ENCODE results near the gene NSFL1C. TPM values are rescaled to one million over a fixed set of nuclear protein-coding genes. Genes with fewer than 3 reads are reported as not detected.
A peak's percentile ranks its signal among the peaks of the same experiment; 100 is the strongest.
"Not testable (repeated sequence)": the region's sequence is repeated elsewhere in the genome, so short reads cannot be mapped to it uniquely, and the experiment has no call there.

NSFL1C gene
- 10 to 100 TPM; 82.5 to 96.7 (median 93.7) TPM for polyA plus RNA-seq (ENCODE audit: insufficient read depth in 1 of 5, insufficient read length in 5 of 5, low replicate concordance in 1 of 5)
- long read RNA-seq, donor 1, transcript NSFL1C-207 (2 exons, 624 nt), result minor isoform, 5 of 55 reads
- long read RNA-seq, donor 1, transcript NSFL1C-201 (9 exons, 3,568 nt), result major isoform, 30 of 55 reads
- long read RNA-seq, donor 1, partial matches to known transcripts, result 16 of 55 reads
- long read RNA-seq, donor 1, other reads (novel, unspliced or antisense), result 0 of 55 reads
- long read RNA-seq, donor 2, transcript NSFL1C-201 (9 exons, 3,568 nt), result major isoform, 14 of 22 reads
- long read RNA-seq, donor 2, partial matches to known transcripts, result 0 of 22 reads
- long read RNA-seq, donor 2, other reads (novel, unspliced or antisense), result 8 of 22 reads
- long read RNA-seq, donor 3, transcript NSFL1C-201 (9 exons, 3,568 nt), result major isoform, 10 of 19 reads
- long read RNA-seq, donor 3, partial matches to known transcripts, result 8 of 19 reads
- long read RNA-seq, donor 3, other reads (novel, unspliced or antisense), result 0 of 19 reads
- long read RNA-seq, donor 4, transcript NSFL1C-201 (9 exons, 3,568 nt), result major isoform, 11 of 28 reads
- long read RNA-seq, donor 4, partial matches to known transcripts, result 14 of 28 reads
- long read RNA-seq, donor 4, other reads (novel, unspliced or antisense), result 0 of 28 reads
- long read RNA-seq, donor 5, transcript NSFL1C-201 (9 exons, 3,568 nt), result major isoform, 19 of 52 reads
- long read RNA-seq, donor 5, partial matches to known transcripts, result 18 of 52 reads
- long read RNA-seq, donor 5, other reads (novel, unspliced or antisense), result 8 of 52 reads
- long read RNA-seq, donor 6, transcript NSFL1C-201 (9 exons, 3,568 nt), result major isoform, 20 of 35 reads
- long read RNA-seq, donor 6, partial matches to known transcripts, result 9 of 35 reads
- long read RNA-seq, donor 6, other reads (novel, unspliced or antisense), result 0 of 35 reads
- long read RNA-seq, donor 7, transcript NSFL1C-201 (9 exons, 3,568 nt), result major isoform, 32 of 70 reads
- long read RNA-seq, donor 7, partial matches to known transcripts, result 22 of 70 reads
- long read RNA-seq, donor 7, other reads (novel, unspliced or antisense), result 12 of 70 reads
- long read RNA-seq, donor 8, transcript NSFL1C-201 (9 exons, 3,568 nt), result major isoform, 8 of 16 reads
- long read RNA-seq, donor 8, partial matches to known transcripts, result 5 of 16 reads
- long read RNA-seq, donor 8, other reads (novel, unspliced or antisense), result 0 of 16 reads

DNA sequence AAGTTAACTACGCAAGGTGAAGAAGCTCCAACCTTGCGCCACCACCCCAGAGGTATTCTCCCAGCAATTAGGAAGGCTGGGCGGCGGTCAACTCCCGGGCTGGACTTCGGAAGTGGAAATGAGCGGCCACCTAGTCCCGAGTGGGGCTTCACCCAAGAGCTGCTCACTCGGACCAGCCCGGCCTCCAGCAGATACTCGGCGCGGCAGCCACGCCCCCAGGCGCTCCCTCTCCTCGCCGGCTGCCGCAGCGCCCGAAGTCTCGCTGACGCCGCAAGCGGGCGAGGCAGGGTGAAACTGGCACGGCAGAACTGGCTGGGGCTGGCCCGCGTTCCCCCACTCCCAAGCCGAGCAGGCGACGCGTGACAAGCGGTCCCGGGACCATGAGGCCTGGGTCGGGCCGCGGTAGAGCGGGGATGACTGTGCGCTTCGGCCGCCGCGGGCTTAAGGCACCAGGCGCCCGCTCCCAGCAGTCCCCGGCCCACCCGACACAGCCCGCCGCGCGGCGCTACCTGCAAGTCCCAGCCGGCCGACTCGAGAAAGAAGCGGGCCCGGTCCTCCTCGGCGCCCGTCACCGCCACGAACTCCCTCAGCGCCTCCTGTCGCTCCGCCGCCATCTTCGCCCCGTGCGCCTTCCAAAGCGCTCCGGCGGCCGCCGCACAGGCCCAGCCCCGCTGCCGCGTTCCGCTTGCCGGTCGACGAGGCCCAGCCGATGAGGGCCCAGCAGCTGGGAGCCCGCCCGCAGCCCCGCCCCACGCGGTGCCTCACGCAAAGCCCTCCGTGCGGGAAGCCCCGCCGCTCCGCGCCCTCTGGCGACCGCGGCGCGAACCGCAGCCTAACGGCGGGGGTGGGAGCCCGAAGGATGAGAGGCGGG, at the start of gene NSFL1C:
NSFL1C (minus strand) TSS at position 639 of the 871 bp plus-strand sequence; CDS start at position 614, 25 bp downstream.
- DNase-seq, result peak; percentile 93 to 95

GRCh38 chr20:1513801-1514200, 47.2 kb upstream of the NSFL1C start:
- no peak for DNase-seq

GRCh38 chr20:1509237-1509636, 42.6 kb upstream of the NSFL1C start:
- DNase-seq, result no peak

GRCh38 chr20:1508574-1508973, 41.9 kb upstream of the NSFL1C start:
- no peak for DNase-seq

GRCh38 chr20:1507276-1507675, 40.6 kb upstream of the NSFL1C start:
- no peak for DNase-seq

GRCh38 chr20:1505871-1506270, 39.2 kb upstream of the NSFL1C start:
- no peak for DNase-seq

- DNase-seq, result no peak
Measured at GRCh38 chr20:1505361-1505760, 38.7 kb upstream of the NSFL1C start.

- DNase-seq, result peak; percentile 37 to 52
Measured at GRCh38 chr20:1503564-1504227, 37.0 kb upstream of the NSFL1C start.

- DNase-seq, result no peak
Measured at GRCh38 chr20:1500496-1500895, 33.8 kb upstream of the NSFL1C start.

DNA sequence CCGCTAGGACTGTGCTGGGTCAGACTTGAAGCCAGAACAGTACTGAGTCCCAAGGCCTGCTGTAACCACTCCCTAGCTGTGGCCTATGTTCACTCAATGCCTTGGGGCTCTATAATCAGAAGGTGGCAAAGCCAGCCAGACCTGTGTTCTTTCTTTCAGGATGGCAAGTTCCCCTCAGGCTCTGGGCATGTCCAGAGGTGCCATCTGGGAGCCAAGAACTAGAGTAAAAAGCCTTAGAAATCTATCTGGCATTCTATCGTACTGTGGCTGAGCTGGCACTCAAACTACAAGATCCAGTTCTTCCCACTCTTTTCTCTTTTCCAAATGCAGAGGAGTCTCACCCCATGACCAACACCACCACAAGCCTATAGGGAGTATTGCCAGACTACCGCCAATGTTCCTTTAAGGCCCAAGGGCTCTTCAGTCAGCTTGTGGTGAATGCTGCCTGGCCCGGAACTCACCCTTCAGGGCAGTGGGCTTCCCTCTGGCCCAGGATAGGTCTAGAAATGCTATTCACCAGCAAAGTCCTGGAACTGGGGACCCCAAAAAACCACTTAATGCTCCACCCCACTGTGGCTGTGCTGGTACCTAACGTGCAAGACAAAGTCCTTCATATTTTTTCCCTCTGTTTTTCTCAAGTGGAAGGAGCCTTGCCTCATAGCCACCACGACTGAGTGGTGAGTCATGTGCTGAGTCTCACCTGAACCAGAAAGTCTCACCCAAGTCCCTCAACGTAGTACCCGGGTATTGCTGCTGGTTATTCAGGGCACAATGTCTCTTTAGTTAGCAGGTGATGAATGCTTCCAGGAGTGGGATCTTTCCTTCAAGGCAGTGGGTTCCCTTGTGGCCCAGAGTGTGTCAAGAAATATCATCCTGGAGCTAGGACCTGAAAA, 33.1 kb upstream of the NSFL1C start:
- no peak for DNase-seq

GRCh38 chr20:1497371-1497770, 30.7 kb upstream of the NSFL1C start:
- DNase-seq, result not testable (repeated sequence)

DNA sequence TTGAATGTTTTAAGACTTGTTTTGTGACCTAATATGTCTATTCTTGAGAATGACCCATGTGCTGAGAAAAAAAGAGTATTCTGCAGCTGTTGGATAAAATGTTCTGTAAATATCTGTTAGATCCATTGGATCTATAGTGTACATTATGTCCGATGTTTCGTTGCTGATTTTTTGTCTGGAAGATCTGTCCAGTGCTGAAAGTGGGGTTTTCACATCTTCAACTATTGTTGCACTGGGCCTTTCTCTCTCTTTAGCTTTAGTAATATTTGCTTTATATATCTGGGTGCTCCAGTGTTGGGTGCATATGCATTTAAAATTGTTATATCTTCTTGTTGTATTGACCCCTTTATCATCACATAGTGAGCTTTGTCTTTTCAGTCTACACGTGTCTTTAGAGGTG, 30.3 kb upstream of the NSFL1C start:
- no peak for DNase-seq

- DNase-seq, result no peak
Measured at GRCh38 chr20:1494436-1494835, 27.8 kb upstream of the NSFL1C start.

- DNase-seq, result no peak
Measured at GRCh38 chr20:1493536-1493935, 26.9 kb upstream of the NSFL1C start.

GRCh38 chr20:1491860-1492642, 25.4 kb upstream of the NSFL1C start:
- DNase-seq, result no peak

GRCh38 chr20:1491281-1491840, 24.7 kb upstream of the NSFL1C start, which contains the start of gene SIRPB2:
Gene SIRPB2 (minus strand): TSS chr20:1491420. CDS start chr20:1491359, 61 bp downstream.
- DNase-seq, result no peak

- DNase-seq, result no peak
Measured at GRCh38 chr20:1490643-1491195, 24.1 kb upstream of the NSFL1C start.

Data from right lung (tissue), 10 donors.